ENCODE measurements around the gene DIP2C.
A peak's percentile ranks its signal among the peaks of the same experiment; 100 is the strongest.
"Not testable (repeated sequence)": the region's sequence is repeated elsewhere in the genome, so short reads cannot be mapped to it uniquely, and the experiment has no call there.

Gene DIP2C

DNA sequence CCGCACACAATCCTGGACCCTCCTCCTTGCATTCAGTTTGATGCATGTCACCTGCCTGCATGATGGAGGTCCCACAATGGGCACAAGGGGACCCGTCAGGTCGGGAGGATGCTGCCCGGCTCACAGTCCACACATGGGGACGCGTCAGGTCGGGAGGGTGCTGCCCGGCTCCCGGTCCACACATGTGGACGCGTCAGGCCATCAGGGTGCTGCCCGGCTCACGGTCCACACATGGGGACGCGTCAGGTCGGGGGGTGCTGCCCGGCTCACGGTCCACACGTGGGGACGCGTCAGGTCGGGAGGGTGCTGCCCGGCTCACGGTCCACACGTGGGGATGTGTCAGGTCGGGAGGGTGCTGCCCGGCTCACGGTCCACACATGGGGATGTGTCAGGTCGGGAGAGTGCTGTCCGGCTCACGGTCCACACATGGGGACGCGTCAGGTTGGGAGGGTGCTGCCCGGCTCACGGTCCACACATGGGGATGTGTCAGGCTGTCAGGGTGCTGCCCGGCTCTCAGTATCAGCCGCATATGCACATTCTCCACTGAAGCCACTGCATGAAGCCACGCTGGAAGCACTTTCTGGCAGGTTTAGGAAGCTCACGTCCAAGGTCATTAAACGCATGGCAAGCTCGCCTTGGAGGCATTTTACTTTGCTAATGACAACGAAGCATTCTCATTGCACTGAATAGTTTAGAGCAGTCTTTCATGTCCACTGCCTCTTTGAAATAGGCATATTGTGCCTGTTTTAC, 50.3 kb downstream of the DIP2C start:
- no peak for ATAC-seq
- no peak for DNase-seq
- Mint-ChIP-seq H3K9me3 (no peaks in the 10 kb centered on the region), H3K36me3 (ENCODE audit: low read depth) (no peaks in the 10 kb centered on the region), H3K27me3 (peaks cover 25% of the 10 kb centered on the region), H3K4me1 (no peaks in the 10 kb centered on the region), H3K4me3 (no peak overlapping the region), H3K27ac (no peak overlapping the region)

DNA sequence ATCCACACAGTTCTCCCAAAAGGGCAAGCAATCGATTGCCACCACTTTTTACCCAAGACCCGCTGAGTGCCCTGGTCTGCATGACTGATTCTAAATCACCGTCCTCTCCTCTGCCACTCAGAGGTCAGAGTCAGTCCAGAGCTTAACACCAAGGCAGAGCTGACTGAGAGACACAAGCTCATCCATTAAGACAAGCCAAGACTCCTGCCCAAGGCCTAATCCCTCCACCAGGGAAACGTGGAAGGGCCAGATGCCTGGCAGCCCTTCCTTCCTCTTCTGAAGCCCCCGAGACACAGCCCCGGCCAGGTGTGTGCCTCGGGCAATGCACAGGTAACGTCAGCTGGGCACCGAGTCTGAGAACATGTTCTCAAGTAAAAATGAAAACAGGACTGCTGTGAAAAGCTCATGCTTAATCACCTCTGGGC, 51.7 kb downstream of the DIP2C start:
- Mint-ChIP-seq H3K4me1 (no peaks in the 10 kb centered on the region), H3K4me3 (no peak overlapping the region), H3K27ac (no peak overlapping the region), H3K36me3 (ENCODE audit: low read depth) (no peaks in the 10 kb centered on the region), H3K27me3 (peaks cover 29% of the 10 kb centered on the region), H3K9me3 (no peaks in the 10 kb centered on the region)
- ATAC-seq (peak; percentile 15), DNase-seq (no peak)

DNA sequence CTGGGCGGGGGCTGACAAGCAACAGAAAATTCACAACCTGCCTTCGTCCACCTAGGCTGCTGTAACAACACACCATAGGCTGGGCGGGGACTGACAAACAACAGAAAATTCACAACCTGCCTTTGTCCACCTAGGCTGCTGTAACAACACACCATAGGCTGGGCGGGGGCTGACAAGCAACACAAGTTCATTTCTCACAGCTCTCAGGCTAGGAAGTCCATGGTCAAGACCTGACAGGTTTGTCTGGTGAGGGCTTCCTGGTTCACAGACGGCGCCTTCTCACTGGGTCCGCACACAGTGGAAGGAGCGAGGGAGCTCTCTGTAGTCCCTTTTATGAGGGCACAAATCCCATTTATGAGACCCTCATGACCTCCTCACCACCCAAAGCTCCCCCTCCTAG, 52.2 kb downstream of the DIP2C start:
- ATAC-seq (no peak), DNase-seq (no peak)
- Mint-ChIP-seq H3K4me1 (no peaks in the 10 kb centered on the region), H3K36me3 (ENCODE audit: low read depth) (no peaks in the 10 kb centered on the region), H3K27me3 (peaks cover 25% of the 10 kb centered on the region), H3K27ac (no peak overlapping the region), H3K4me3 (no peak overlapping the region), H3K9me3 (no peaks in the 10 kb centered on the region)

DNA sequence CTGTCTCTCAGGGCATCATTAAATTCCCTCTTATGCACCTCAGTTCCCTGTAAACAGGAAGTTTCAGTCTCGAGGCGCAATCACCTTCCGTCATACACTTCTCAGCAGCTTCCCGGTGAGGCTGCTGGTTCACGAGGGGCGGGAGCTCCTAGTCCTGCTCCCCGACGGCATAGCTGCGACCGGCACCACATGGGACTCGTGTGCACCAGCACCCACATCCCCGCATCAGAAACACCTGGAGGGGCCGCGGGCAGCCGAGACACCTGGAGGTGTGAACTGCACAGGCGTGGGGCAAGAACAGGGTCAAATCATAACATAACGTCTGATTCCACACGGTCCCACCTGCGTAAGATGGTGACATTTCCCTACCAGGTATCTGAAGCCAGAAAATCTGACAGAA, 52.7 kb downstream of the DIP2C start:
- ATAC-seq: no peak
- Mint-ChIP-seq H3K9me3 (no peaks in the 10 kb centered on the region), H3K27me3 (peaks cover 25% of the 10 kb centered on the region)

DNA sequence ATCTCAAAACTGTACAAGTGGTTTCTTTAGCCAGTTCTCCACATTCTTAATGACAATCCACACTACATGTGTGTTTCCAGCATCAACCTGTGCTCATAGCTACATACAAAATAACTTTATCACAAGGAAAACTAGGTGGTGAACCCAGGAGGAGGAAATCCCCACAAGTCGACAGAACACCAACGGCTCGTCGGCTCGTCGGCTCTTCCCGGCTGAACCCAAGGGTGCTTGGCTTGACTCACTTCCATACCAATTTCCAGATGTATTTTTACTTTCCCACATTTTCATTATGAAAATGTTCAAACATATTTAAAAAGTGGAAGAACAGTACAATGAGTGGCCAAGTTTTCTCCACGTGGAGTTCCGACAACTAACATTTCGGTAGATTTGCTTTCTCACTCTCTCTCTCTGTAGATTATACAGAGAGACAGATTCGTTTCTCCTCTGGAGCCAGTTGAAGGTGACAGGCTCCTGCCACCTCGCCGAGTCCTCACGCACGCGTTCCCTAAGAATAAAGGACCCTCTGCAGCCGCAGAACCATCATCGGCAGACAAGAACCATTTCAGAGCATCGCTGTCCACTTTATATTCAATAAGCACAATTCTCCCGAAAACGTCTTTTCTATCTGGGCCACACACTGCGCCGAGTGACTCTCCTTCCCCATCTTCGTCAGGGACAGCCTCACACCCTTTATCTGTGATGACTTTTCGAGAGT, 53.3 kb downstream of the DIP2C start:
- Mint-ChIP-seq H3K27me3 (peaks cover 25% of the 10 kb centered on the region), H3K36me3 (ENCODE audit: low read depth) (no peaks in the 10 kb centered on the region), H3K27ac (no peak overlapping the region), H3K4me1 (no peaks in the 10 kb centered on the region), H3K9me3 (no peaks in the 10 kb centered on the region), H3K4me3 (no peak overlapping the region)
- DNase-seq: no peak
- no peak for ATAC-seq

More for the DNA sequence above, 52.7 kb downstream of the DIP2C start:
- no peak overlapping the region for H3K4me3 Mint-ChIP-seq
- no peaks in the 10 kb centered on the region for H3K36me3 Mint-ChIP-seq (ENCODE audit: low read depth)
- no peaks in the 10 kb centered on the region for H3K4me1 Mint-ChIP-seq
- DNase-seq: no peak
- no peak overlapping the region for H3K27ac Mint-ChIP-seq

DNA sequence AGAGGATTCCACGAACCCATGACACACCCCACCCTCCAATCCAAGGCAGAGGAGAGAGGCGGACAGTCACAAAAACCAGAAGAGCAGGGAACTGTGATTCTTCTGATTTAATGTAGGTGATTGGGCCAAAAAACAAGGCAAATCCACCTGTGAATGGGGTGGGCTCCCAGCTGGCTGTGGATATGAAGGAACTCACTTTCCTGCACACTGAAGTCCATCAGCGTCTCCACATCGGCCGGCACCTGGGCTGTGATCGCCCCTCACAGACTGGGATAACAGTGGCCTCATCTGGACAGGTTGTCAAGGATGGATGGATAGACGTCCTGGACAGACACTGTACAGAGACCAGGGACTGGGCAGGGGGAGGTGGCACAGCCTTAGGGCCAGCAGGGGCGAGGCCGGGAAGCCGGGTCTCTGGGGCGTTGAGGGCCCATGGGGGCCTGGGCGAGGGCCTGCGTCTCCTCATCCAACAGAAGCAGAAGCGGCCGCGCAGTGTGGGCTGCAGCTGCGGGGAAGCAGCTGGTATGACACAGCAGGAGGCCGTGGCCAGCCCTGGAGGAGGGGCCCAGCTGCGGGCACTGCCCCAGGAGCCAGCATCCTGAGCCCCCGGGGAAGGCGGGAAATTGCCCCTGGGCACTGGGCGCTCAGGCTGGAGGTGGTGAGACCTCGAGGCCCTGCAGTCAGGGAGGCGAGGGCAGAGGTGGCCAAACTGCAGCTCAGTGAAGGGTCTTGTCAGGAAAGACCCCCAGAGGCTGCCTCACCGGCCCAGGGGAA, 54.2 kb downstream of the DIP2C start:
- H3K4me1 Mint-ChIP-seq: no peaks in the 10 kb centered on the region
- H3K27me3 Mint-ChIP-seq: peaks cover 25% of the 10 kb centered on the region
- H3K27ac Mint-ChIP-seq: no peak overlapping the region
- DNase-seq: no peak
- ATAC-seq: no peak
- H3K4me3 Mint-ChIP-seq: no peak overlapping the region
- H3K36me3 Mint-ChIP-seq (ENCODE audit: low read depth): no peaks in the 10 kb centered on the region
- no peaks in the 10 kb centered on the region for H3K9me3 Mint-ChIP-seq

DNA sequence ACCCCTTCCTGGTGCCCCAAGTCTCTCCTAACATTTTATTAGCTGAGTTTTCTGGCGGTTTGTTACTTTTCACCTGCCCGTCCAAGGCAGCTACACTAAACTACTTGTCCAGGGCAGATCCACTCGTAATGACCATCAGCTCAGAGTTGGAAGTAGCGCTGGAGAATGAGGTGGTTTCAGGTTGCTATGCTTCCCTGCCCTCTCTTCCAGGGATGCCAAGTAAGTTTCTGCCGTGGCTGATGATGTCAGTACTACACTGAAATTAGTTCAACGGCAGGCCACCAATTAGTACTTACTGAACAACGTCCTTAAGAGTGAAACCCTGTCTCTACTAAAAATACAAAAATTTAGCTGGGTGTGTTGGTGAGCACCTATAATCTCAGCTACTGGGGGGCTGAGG, 55.2 kb downstream of the DIP2C start:
- no peak overlapping the region for H3K27ac Mint-ChIP-seq
- H3K9me3 Mint-ChIP-seq: no peaks in the 10 kb centered on the region
- ATAC-seq (no peak), DNase-seq (no peak)
- no peaks in the 10 kb centered on the region for H3K36me3 Mint-ChIP-seq (ENCODE audit: low read depth)
- H3K27me3 Mint-ChIP-seq: peaks cover 25% of the 10 kb centered on the region
- no peak overlapping the region for H3K4me3 Mint-ChIP-seq
- H3K4me1 Mint-ChIP-seq: no peaks in the 10 kb centered on the region

DNA sequence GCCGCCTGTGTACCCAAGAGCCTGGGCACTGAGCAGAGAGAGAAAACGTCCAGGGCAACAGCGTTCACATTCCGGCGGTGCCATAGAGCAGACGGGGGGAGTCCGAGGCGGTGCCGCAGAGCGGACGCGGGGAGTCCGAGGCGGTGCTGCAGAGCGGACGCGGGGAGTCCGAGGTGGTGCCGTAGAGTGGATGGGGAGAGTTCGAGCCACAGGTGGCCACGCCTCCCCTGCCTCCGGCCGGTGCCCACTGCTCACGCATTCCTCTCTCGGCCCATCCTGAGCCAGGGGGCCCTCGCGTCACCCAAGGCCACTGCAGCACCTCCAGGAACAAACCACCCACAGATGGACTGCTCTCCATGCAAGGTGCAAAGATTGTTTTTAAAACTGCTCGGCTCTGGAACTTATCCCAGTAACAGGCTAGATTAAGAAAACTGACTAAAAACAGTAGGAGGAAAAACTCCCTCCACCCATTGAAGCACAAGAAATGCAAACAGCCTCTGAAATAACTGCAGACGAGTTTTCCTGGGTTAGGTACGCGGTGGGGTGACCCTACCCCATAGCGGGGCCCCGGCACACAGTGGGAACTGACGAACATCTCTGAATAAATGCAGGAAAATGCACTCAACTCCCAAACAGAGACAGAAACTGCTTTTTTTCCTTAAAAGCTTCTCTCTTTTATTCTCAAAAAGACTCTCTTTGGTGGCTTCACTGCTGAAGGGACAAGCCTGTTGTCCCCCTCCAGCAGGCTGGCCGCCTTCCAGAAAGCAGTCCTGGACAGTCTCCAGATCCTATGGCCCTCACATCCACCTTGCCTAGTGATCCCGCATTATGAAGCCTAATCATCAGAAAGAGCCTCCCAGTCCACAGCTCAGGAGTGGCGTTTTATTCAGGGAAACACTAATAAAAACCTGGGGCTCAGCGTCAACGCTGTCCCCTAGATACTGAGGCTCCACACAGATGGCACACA, 55.9 kb downstream of the DIP2C start:
- Mint-ChIP-seq H3K36me3 (ENCODE audit: low read depth) (no peaks in the 10 kb centered on the region), H3K4me3 (no peak overlapping the region), H3K27me3 (peaks cover 27% of the 10 kb centered on the region), H3K4me1 (no peaks in the 10 kb centered on the region), H3K27ac (no peak overlapping the region), H3K9me3 (no peaks in the 10 kb centered on the region)
- ATAC-seq (no peak), DNase-seq (no peak)

DNA sequence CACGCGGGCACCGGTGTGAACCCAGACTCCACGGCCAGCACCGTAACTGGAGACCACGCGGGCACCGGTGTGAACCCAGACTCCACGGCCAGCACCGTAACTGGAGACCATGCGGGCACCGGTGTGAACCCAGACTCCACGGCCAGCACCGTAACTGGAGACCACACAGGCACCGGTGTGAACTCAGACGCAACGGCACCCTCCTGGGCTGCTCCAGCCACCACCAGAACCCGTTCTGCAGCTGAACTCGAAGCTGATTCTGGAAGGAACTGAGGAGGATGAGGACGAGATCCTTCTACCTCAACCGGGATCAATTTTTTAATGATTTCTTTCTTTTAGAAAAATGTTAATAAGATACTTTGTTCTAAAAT, 56.7 kb downstream of the DIP2C start:
- DNase-seq; H3K4me1 Mint-ChIP-seq; H3K9me3 Mint-ChIP-seq; ATAC-seq; H3K4me3 Mint-ChIP-seq; H3K27ac Mint-ChIP-seq; H3K36me3 Mint-ChIP-seq (ENCODE audit: low read depth): not testable (repeated sequence)
- peaks cover 31% of the 10 kb centered on the region for H3K27me3 Mint-ChIP-seq

DNA sequence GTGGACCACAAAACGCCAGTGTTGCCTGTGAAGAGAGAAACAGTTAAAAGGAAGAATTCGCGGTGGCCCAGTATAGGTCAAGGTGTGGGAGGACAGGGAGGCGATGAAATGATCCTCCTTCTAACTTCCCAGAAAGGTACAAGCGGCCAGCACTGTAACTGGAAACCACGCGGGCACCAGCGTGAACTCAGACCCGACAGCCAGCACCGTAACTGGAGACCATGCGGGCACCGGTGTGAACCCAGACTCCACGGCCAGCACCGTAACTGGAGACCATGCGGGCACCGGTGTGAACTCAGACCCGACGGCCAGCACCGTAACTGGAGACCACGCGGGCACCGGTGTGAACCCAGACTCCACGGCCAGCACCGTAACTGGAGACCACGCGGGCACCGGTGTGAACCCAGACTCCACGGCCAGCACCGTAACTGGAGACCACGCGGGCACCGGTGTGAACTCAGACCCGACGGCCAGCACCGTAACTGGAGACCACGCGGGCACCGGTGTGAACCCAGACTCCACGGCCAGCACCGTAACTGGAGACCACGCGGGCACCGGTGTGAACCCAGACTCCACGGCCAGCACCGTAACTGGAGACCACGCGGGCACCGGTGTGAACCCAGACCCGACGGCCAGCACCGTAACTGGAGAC, 57.2 kb downstream of the DIP2C start:
- H3K4me3 Mint-ChIP-seq; H3K4me1 Mint-ChIP-seq; ATAC-seq; H3K36me3 Mint-ChIP-seq (ENCODE audit: low read depth); H3K9me3 Mint-ChIP-seq; DNase-seq; H3K27ac Mint-ChIP-seq: not testable (repeated sequence)
- H3K27me3 Mint-ChIP-seq: peaks cover 33% of the 10 kb centered on the region

DNA sequence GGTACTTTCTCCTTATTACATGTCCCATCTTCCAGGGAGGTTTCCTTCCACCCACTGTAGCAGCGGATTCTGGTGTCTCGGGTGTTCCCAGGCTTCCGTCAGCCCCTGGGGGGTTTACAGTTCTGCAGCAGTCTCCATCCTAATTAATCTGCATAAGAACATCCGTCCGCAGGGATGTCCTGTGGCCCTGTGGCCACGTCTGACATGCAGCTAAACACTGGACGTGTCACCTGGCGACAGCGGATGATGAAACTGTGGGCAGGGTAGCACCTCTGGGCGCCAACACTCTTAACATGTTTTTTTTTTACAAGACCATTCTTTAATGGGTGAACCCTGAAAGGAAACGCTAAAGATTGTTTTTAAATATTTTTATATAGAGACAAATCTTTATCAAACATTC, 58.2 kb downstream of the DIP2C start:
- H3K36me3 Mint-ChIP-seq (ENCODE audit: low read depth): no peaks in the 10 kb centered on the region
- H3K4me3 Mint-ChIP-seq: no peak overlapping the region
- H3K27ac Mint-ChIP-seq: no peak overlapping the region
- H3K4me1 Mint-ChIP-seq: no peaks in the 10 kb centered on the region
- peaks cover 25% of the 10 kb centered on the region for H3K27me3 Mint-ChIP-seq
- no peaks in the 10 kb centered on the region for H3K9me3 Mint-ChIP-seq
- DNase-seq: no peak
- no peak for ATAC-seq

DNA sequence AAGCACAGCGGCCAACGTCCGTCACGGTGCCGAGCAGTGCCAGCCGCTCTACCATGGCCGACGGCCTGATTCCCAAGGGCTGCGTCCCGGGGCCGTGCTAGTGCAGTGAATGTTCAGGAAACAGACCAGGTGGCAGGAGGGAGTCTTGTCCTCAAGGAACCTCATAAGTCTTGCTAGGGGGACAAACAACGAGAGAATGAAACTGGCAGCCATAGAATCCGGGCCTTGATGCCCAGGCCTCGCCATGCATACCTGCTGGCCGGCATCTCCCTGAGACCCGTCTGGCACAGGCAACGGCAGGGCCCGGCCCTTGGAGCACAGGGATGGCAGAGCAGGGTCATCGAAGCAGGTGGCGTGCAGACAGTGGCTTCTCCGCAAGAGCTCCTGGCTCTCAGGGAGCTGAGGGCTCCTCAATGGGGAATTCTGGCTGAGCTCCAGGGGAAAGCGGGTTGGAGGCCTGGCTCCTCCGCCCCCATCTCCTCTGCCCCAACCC, 58.8 kb downstream of the DIP2C start:
- Mint-ChIP-seq H3K27ac (no peak overlapping the region), H3K27me3 (peaks cover 21% of the 10 kb centered on the region), H3K4me3 (no peak overlapping the region), H3K36me3 (ENCODE audit: low read depth) (no peaks in the 10 kb centered on the region), H3K4me1 (no peaks in the 10 kb centered on the region), H3K9me3 (no peaks in the 10 kb centered on the region)
- ATAC-seq (no peak), DNase-seq (no peak)

DNA sequence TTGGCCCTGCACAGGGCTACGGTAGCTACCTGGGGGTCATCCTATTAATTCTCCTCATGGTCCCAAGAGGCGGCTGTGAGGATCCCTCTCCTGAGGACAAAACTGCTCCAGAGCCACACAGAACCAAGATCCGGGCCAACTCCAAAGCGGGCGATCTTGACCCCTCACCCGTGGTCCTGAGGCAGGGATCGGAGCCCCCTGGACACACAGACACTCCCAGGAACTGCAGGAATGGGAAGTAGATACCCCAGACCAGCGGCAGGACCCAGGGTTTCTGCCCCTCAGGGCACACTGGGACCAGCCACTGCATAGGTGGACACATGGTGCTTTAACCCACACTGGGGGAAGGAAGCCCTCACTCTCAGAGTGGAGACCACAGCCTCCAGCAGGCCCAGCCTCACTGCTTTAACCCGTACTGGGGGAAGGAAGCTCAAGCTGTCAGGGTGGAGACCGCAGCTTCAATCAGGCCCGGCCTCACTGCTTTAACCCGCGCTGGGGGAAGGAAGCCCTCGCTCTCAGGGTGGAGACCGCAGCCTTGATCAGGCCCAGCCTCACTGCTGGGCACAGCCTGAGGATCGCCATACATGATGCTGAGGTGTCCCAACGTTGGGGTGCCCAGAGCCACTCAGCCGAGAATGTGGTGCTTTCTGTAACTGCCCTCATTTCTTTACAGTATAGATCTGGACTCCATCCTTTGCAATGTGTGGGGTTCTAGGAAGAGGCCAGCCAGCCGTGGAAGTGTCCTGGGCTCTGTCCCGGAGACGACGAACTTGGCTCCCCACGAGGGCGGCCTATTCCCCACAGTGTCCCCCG, 60.1 kb downstream of the DIP2C start:
- Mint-ChIP-seq H3K27me3 (peaks cover 19% of the 10 kb centered on the region), H3K4me1 (no peaks in the 10 kb centered on the region), H3K36me3 (ENCODE audit: low read depth) (no peaks in the 10 kb centered on the region), H3K9me3 (no peaks in the 10 kb centered on the region), H3K4me3 (no peak overlapping the region), H3K27ac (no peak overlapping the region)
- no peak for DNase-seq
- ATAC-seq: peak; percentile 18
